Measurements from ENCODE around the gene TMCO4. TPM values are rescaled to one million over a fixed set of nuclear protein-coding genes. Genes with fewer than 3 reads are reported as not detected.

TMCO4 gene
- total and polyA plus RNA-seq, 2 donors (not counting 3 experiments of a cell fraction or from before 2014, with no cell fraction given) = 7.6 to 10.3 TPM

DNA sequence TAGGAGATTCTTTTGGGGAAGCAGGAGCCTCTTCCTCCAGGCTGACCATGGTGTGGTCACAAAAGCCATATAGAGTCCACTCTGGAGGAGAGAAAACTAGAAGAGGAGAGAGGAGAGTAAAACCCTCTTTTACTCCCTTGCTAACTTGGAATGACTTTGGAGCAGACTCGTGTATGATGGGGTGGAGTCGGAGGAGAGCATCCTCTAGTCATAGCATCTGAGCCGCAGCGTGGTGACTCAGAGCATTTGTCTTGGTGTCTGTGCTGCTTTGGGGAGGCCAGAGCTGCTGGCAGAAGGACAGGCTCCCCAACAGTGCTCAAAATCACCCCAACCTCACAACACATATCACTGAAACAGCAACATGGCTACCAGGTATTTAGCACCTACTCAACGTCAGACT lies 123.9 kb downstream of the TMCO4 start:
- no peak overlapping the region for H3K9ac ChIP-seq (replicated peaks; ENCODE audit: extremely low read depth, insufficient read depth, low read length)
- no peaks in the 10 kb centered on the region for H3K9me1 ChIP-seq (replicated peaks; ENCODE audit: control insufficient read depth, extremely low read depth, insufficient read depth, low read length)
- FAIRE-seq (no peak), DNase-seq (ENCODE audit: low read depth, low spot score) (no peak)
- POLR2A ChIA-PET = no interaction called here
- no peak overlapping the region for H3K4me3 ChIP-seq (replicated peaks in 1 of 3; ENCODE audit: insufficient read depth in 1 of 3, low read depth in 1 of 3, low read length in 3 of 3)
- no peaks in the 10 kb centered on the region for H3K4me1 ChIP-seq (ENCODE audit: control insufficient read depth, extremely low read depth, insufficient read depth, low read length)
- H4K20me1 ChIP-seq (replicated peaks; ENCODE audit: control insufficient read depth, extremely low read depth, insufficient read depth, low read length) = no peaks in the 10 kb centered on the region
- H3K27ac ChIP-seq (ENCODE audit: insufficient read depth, low read depth, low read length) = no peak overlapping the region
- no peaks in the 10 kb centered on the region for H3K27me3 ChIP-seq (ENCODE audit: control insufficient read depth in 2 of 2, insufficient read depth in 2 of 2, low read length in 2 of 2)
- intact Hi-C loops (cut with micrococcal nuclease) = no loop called here
- TF ChIP-seq CTCF (IDR thresholded peaks at IDR 0.05; ENCODE audit: extremely low read depth in 1 of 2, insufficient read depth in 1 of 2, low read depth in 1 of 2, low read length in 2 of 2) = no peak
- no peak for TF ChIP-seq MYC (IDR thresholded peaks at IDR 0.05; ENCODE audit: low read depth, low read length)
- no peak for TF ChIP-seq EZH2 (IDR thresholded peaks at IDR 0.05; ENCODE audit: borderline replicate concordance, low read depth, low read length, severe bottlenecking)
- TF ChIP-seq, protein P1, sequence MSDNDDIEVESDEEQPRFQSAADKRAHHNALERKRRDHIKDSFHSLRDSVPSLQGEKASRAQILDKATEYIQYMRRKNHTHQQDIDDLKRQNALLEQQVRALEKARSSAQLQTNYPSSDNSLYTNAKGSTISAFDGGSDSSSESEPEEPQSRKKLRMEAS (IDR thresholded peaks at IDR 0.05; ENCODE audit: insufficient read depth, insufficient read length) = no peak
- no peak for TF ChIP-seq POLR2AphosphoS5 (IDR thresholded peaks at IDR 0.05; ENCODE audit: insufficient read depth, low read depth, low read length)
- dilution Hi-C loops (cut with MboI; ENCODE audit: extremely low pct_ligation_motif_present, low sequenced_read_pairs) = no loop called here
- BruUV-seq (replicated peaks) = no TSS peak
- H3K36me3 ChIP-seq (ENCODE audit: control insufficient read depth in 2 of 2, extremely low read depth in 1 of 2, insufficient read depth in 2 of 2, low read length in 2 of 2) = no peaks in the 10 kb centered on the region
- H3K79me2 ChIP-seq (ENCODE audit: control insufficient read depth, insufficient read depth, low read length) = no peaks in the 10 kb centered on the region
- H3K9me3 ChIP-seq (replicated peaks; ENCODE audit: control insufficient read depth, insufficient read depth, low read length) = no peaks in the 10 kb centered on the region
- no peak overlapping the region for H2AFZ ChIP-seq (ENCODE audit: low read depth, low read length)
- H3K4me2 ChIP-seq (ENCODE audit: insufficient read depth, low read length) = no peak overlapping the region
- CTCF ChIA-PET = interaction anchor here (1.0 to 2.3 kb wide), 3 partner anchors 8 to 28 kb away, joined by 3 to 9 read pairs (median 4); no protein-coding TSS in a partner anchor

DNA sequence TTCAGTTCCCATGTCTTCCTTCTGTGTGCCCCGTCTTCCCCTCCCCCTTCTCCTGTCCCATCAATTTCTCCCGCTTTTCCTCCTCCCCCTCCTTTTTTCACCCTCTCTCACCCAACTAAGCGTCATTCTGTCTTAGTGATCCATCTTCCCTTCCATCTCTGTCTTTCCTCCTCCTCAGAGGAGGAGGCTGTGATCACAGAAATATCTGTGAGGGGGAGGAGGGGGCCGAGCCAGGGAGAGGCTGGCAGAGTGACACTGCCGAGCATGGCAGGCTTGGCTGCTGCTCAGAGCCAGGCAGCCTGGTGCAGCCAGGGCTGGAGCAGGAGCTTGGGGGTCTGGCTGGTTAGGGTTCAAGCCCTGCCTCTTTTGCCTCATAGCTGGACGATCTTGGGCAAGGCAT lies 127.5 kb downstream of the TMCO4 start:
- H3K27me3 ChIP-seq (ENCODE audit: control insufficient read depth in 2 of 2, insufficient read depth in 2 of 2, low read length in 2 of 2) = peaks cover 3 to 7% of the 10 kb centered on the region in 2 experiments
- H3K79me2 ChIP-seq (ENCODE audit: control insufficient read depth, insufficient read depth, low read length) = no peaks in the 10 kb centered on the region
- intact Hi-C loops (cut with micrococcal nuclease) = no loop called here
- H3K4me3 ChIP-seq (replicated peaks in 1 of 3; ENCODE audit: insufficient read depth in 1 of 3, low read depth in 1 of 3, low read length in 3 of 3) = no peak overlapping the region
- TF ChIP-seq POLR2AphosphoS5 (IDR thresholded peaks at IDR 0.05; ENCODE audit: insufficient read depth, low read depth, low read length) (no peak), POLR2A (IDR thresholded peaks at IDR 0.05; ENCODE audit: low read depth, low read length) (no peak), GATA2 (IDR thresholded peaks at IDR 0.05; ENCODE audit: insufficient read depth, insufficient read length, low read depth, low read length) (no peak), EZH2 (IDR thresholded peaks at IDR 0.05; ENCODE audit: borderline replicate concordance, low read depth, low read length, severe bottlenecking) (no peak), JUN (IDR thresholded peaks at IDR 0.05; ENCODE audit: borderline replicate concordance, insufficient read depth, insufficient read length, low read depth) (no peak), FOS (IDR thresholded peaks at IDR 0.05; ENCODE audit: borderline replicate concordance, insufficient read depth, low read length) (no peak), MYC (IDR thresholded peaks at IDR 0.05; ENCODE audit: low read depth, low read length) (no peak), CTCF (IDR thresholded peaks at IDR 0.05; ENCODE audit: extremely low read depth in 1 of 2, insufficient read depth in 1 of 2, low read depth in 1 of 2, low read length in 2 of 2) (no peak)
- TF ChIP-seq, protein P1 (IDR thresholded peaks at IDR 0.05; ENCODE audit: insufficient read depth, insufficient read length) = no peak
- H3K9ac ChIP-seq (replicated peaks; ENCODE audit: extremely low read depth, insufficient read depth, low read length) = no peak overlapping the region
- dilution Hi-C loops (cut with MboI; ENCODE audit: extremely low pct_ligation_motif_present, low sequenced_read_pairs) = no loop called here
- POLR2A ChIA-PET = no interaction called here
- H3K27ac ChIP-seq (ENCODE audit: insufficient read depth, low read depth, low read length) = no peak overlapping the region
- no peak overlapping the region for H3K4me2 ChIP-seq (ENCODE audit: insufficient read depth, low read length)
- FAIRE-seq = no peak
- no TSS peak for BruUV-seq (replicated peaks)
- DNase-seq (ENCODE audit: low read depth, low spot score) = no peak
- H2AFZ ChIP-seq (ENCODE audit: low read depth, low read length) = no peak overlapping the region
- no peaks in the 10 kb centered on the region for H4K20me1 ChIP-seq (replicated peaks; ENCODE audit: control insufficient read depth, extremely low read depth, insufficient read depth, low read length)
- H3K4me1 ChIP-seq (ENCODE audit: control insufficient read depth, extremely low read depth, insufficient read depth, low read length) = no peaks in the 10 kb centered on the region
- H3K9me1 ChIP-seq (replicated peaks; ENCODE audit: control insufficient read depth, extremely low read depth, insufficient read depth, low read length) = no peaks in the 10 kb centered on the region
- CTCF ChIA-PET = interaction anchor here (1.3 to 3.5 kb wide), 2 partner anchors 11 to 18 kb away, joined by 4 to 24 read pairs; no protein-coding TSS in a partner anchor
- no peaks in the 10 kb centered on the region for H3K9me3 ChIP-seq (replicated peaks; ENCODE audit: control insufficient read depth, insufficient read depth, low read length)
- H3K36me3 ChIP-seq (ENCODE audit: control insufficient read depth in 2 of 2, extremely low read depth in 1 of 2, insufficient read depth in 2 of 2, low read length in 2 of 2) = no peaks in the 10 kb centered on the region
